Psoas muscle (tissue), 8 donors: ENCODE data around the gene ANKRD40. TPM values are rescaled to one million over a fixed set of nuclear protein-coding genes. Genes with fewer than 3 reads are reported as not detected.

Experiments used
- ATAC-seq, 4 donors: fragments of 200-7000 bp; cut with Tn5 transposase; one replicate each; pipeline ENCODE4 v1.9.1; 2020; ENCODE audit warnings: moderate library complexity in 3 of 4, mild to moderate bottlenecking in 2 of 4
- DNase-seq, 2 donors: peaks; one replicate each; pipeline ENCODE4 v3.0.0-alpha.2; 2020
- H3K27ac ChIP-seq: fragments of 200-600 bp; one replicate; pipeline ENCODE4 v1.8.0; 2022
- H3K27me3 ChIP-seq, 3 donors: fragments of 200-600 bp in 1 of 3; one replicate each; pipeline versions ENCODE4 v1.6.1 to v1.8.0; 2013 to 2022; ENCODE audit warnings: low read length in 2 of 3, mild to moderate bottlenecking in 2 of 3, moderate library complexity in 1 of 3; ENCODE audit not compliant: insufficient read depth in 3 of 3
- H3K36me3 ChIP-seq, 2 donors: fragments of 200-600 bp in 1 of 2; one replicate each; pipeline versions ENCODE4 v1.6.1 to v1.8.0; 2013 to 2022; ENCODE audit warnings: low read depth in 1 of 2, mild to moderate bottlenecking in 1 of 2, moderate library complexity in 1 of 2; ENCODE audit not compliant: insufficient read depth in 1 of 2
- H3K4me1 ChIP-seq: fragments of 200-600 bp; one replicate; pipeline ENCODE4 v1.8.0; 2022
- H3K4me3 ChIP-seq: fragments of 200-600 bp; one replicate; pipeline ENCODE4 v1.8.0; 2022; ENCODE audit warnings: mild to moderate bottlenecking
- H3K9me3 ChIP-seq: fragments of 200-600 bp; one replicate; pipeline ENCODE4 v1.8.0; 2022
- CTCF ChIP-seq: fragments of 200-600 bp; IDR thresholded peaks from one replicate; pipeline ENCODE4 v1.8.0; 2022; ENCODE audit warnings: antibody characterized with exemption
- WGBS, 3 donors: extraction: QIAGEN DNeasy Blood & Tissue Kit; methylation state at CpG; one replicate each; pipeline versions ENCODE4 v1.1.6 to v1.1.7; 2013; 5-methylcytosine and 5-hydroxymethylcytosine counted together
- intact Hi-C, 2 donors: fragments of 100-400 bp; cut with DNase I; formaldehyde crosslinking; loops; one replicate each; pipeline versions ENCODE4 v1.11.0 to v1.14.2; 2022
- polyA plus RNA-seq, 3 donors: library from polyadenylated mRNA; stranded (reverse); fragments of 200-250 nt; gene quantifications; one replicate each; pipeline ENCODE4 v1.2.3, GENCODE V29; 2013
- total RNA-seq, 4 donors: library from RNA; stranded (reverse); fragmentation: NEBNext Ultra II Directional in 2 of 4; extraction: Animal tissue kit (Norgen Biotek cat#: 25700) in 2 of 4; gene quantifications; one replicate each; pipeline versions ENCODE4 v1.2.1 to v1.2.4, GENCODE V29; 2021 to 2023
- donor health status: healthy with polysubstance abuse.
- donor health status: DM: no; HTN: no; CAD: no; lungs with moderate emphysema.
- donor health status: Bipolar disorder and iron deficiency.
- donor health status: healthy.
- donor health status: DM: yes; HTN: yes; CAD: no.
- donor health status: DM: no; HTN: no; CAD: no.
- donor health status: DM: no; HTN: no; CAD: no.
- donor health status: DM: yes; HTN: yes; CAD: no.

ANKRD40 gene
- total and polyA plus RNA-seq, 7 donors: 42.6 to 155 (median 105) TPM

GRCh38 chr17:50661348-50661747 is 46.4 kb downstream of the ANKRD40 start:
- Histone ChIP-seq H3K36me3 (no peaks in the 10 kb centered on the region), H3K9me3 (no peaks in the 10 kb centered on the region), H3K27me3 (no peaks in the 10 kb centered on the region), H3K4me1 (peaks cover 21% of the 10 kb centered on the region), H3K27ac (peak overlapping the region; percentile 39), H3K4me3 (no peak overlapping the region)
- TF ChIP-seq CTCF: no peak
- ATAC-seq (peak in 1 of 4 donors; percentile 11), DNase-seq (no peak)
- intact Hi-C loops: no loop called here
- 82 to 87% (median 84%) methylated on average over 5 of the region's 5 CpGs for WGBS, 3 donors

GRCh38 chr17:50660887-50661345 is 46.8 kb downstream of the ANKRD40 start:
- Histone ChIP-seq H3K27me3 (no peaks in the 10 kb centered on the region), H3K4me1 (peaks cover 21% of the 10 kb centered on the region), H3K9me3 (no peaks in the 10 kb centered on the region), H3K4me3 (no peak overlapping the region), H3K27ac (no peak overlapping the region), H3K36me3 (no peaks in the 10 kb centered on the region)
- TF ChIP-seq CTCF: no peak
- ATAC-seq (peak in 3 of 4 donors; percentile 14 to 21 (median 20)), DNase-seq (no peak)
- 83 to 94% (median 86%) methylated on average over 10 of the region's 10 CpGs for WGBS, 3 donors
- intact Hi-C loops: no loop called here

DNA sequence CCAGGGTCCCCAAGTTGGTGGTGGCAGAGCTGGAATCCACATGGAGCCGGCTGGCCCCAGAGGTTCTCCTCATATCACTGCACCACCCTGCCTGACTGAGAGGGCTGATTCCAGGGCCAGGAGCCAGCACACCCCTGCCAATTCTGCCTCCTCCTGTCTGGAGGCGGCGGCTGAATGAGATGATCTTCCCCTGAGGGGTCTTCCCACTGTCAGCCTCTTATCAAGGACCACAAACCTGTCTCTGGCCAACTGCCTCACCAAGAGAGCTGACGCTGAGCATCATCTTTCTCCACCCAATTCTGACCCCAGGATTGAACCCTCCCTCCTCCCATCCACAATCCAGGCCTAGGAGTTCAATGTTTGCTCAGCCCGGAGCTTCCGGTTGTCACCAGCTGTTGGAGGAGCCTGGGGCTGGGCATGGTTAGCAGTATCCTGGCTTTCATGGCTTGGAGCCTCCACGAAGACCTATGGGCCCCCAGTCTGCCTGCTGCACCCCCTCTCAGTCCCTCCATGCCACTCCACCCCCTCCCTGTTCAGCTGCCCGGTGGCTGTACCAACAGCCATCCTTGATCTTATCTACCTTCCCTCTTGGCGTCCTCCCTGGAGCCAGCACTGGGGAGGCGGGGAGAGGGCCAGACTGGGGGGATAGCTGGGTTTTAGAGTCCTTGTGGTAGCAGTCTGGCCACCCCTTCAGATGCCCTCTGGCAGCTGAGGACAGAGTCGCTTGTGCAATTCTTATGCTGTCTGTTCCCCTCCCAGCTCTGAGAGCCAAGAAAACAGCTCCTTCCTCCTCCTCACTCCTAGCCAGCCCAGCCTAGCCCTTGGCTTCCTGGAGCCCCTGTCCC is 47.5 kb downstream of the ANKRD40 start:
- no peak overlapping the region for H3K4me3 ChIP-seq
- no peak for TF ChIP-seq CTCF
- intact Hi-C loops: no loop called here
- H3K27me3 ChIP-seq: no peaks in the 10 kb centered on the region
- H3K9me3 ChIP-seq: no peaks in the 10 kb centered on the region
- H3K36me3 ChIP-seq: no peaks in the 10 kb centered on the region
- DNase-seq (no peak), ATAC-seq (peak; percentile 25 to 49 (median 38))
- 45 to 62% (median 53%) methylated on average over 10 to 11 of the region's 11 CpGs for WGBS, 3 donors
- H3K27ac ChIP-seq: no peak overlapping the region
- peaks cover 21% of the 10 kb centered on the region for H3K4me1 ChIP-seq

DNA sequence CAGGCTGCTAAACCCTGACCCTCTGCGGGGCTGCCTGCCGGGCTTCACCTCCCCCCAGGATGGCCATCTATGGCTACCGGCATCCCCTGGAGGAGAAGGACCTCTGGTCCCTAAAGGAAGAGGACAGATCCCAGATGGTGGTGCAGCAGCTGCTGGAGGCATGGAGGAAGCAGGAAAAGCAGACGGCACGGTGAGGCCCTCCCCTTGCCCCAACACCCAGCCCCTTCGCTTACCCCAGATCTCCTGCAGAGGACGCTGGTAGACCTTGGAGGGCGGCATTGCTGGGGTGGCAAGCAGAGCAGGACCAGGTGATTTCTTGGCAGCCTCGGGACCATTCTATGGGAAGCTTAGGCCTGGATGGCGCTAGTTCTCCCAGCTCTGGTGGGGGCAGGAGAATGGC is 48.5 kb downstream of the ANKRD40 start:
- Histone ChIP-seq H3K4me1 (peaks cover 21% of the 10 kb centered on the region), H3K27ac (no peak overlapping the region), H3K27me3 (no peaks in the 10 kb centered on the region), H3K9me3 (no peaks in the 10 kb centered on the region), H3K4me3 (no peak overlapping the region), H3K36me3 (no peaks in the 10 kb centered on the region)
- no peak for DNase-seq
- intact Hi-C loops: no loop called here
- TF ChIP-seq CTCF: no peak
- WGBS, 3 donors: 69 to 73% (median 71%) methylated on average over 9 to 10 of the region's 10 CpGs
- no peak for ATAC-seq
